Fibroblast of lung (primary cell): ENCODE data around the gene ACSS1. TPM values are rescaled to one million over a fixed set of nuclear protein-coding genes. Genes with fewer than 3 reads are reported as not detected.

ENCODE experiments used
- DNase-seq, 2 donors: peaks; one replicate each; pipeline versions ENCODE4 v3.0.0 to v3.0.0-alpha.2; 2010; ENCODE audit warnings: low read depth in 2 of 2
- H2AFZ ChIP-seq: 2 replicates; pipeline ENCODE4 v1.5.1; 2012; ENCODE audit warnings: low read length, control low read depth, inconsistent platforms
- H3K27ac ChIP-seq: 2 replicates; pipeline ENCODE4 v1.5.1; 2011; ENCODE audit warnings: low read length, control low read depth; ENCODE audit not compliant: insufficient read depth
- H3K27me3 ChIP-seq: 2 replicates; pipeline ENCODE4 v1.5.1; 2011; ENCODE audit warnings: mild to moderate bottlenecking, low read length; ENCODE audit not compliant: control insufficient read depth, insufficient read depth
- H3K36me3 ChIP-seq: 2 replicates; pipeline ENCODE4 v1.5.1; 2011; ENCODE audit warnings: low read length; ENCODE audit not compliant: control insufficient read depth, insufficient read depth
- H3K4me1 ChIP-seq: 2 replicates; pipeline ENCODE4 v1.5.1; 2011; ENCODE audit warnings: low read length; ENCODE audit not compliant: control insufficient read depth, insufficient read depth; ENCODE audit errors: extremely low read depth
- H3K4me2 ChIP-seq: 2 replicates; pipeline ENCODE4 v1.5.1; 2011; ENCODE audit warnings: low read length, control low read depth; ENCODE audit not compliant: insufficient read depth; ENCODE audit errors: extremely low read depth
- H3K4me3 ChIP-seq, 4 experiments: fragments of 200-600 bp in 1 of 4; sonication (generic) in 1 of 4; replicated peaks in 1 of 4; 2 replicates each; pipeline ENCODE4 v1.5.1; 2011 to 2016; ENCODE audit warnings: low read length in 4 of 4, low read depth in 3 of 4, mild to moderate bottlenecking in 3 of 4, control low read depth in 2 of 4, inconsistent platforms in 1 of 4, mixed read lengths in 1 of 4; ENCODE audit not compliant: insufficient read depth in 1 of 4; ENCODE audit errors: control extremely low read depth in 1 of 4
- H3K79me2 ChIP-seq: 2 replicates; pipeline ENCODE4 v1.5.1; 2012; ENCODE audit warnings: mild to moderate bottlenecking, low read length, inconsistent platforms; ENCODE audit not compliant: control insufficient read depth, insufficient read depth
- H3K9ac ChIP-seq: 2 replicates; pipeline ENCODE4 v1.5.1; 2011; ENCODE audit warnings: mild to moderate bottlenecking, low read length, control low read depth; ENCODE audit not compliant: insufficient read depth
- H3K9me3 ChIP-seq: 2 replicates; pipeline ENCODE4 v1.5.1; 2012; ENCODE audit warnings: low read depth, low read length; ENCODE audit not compliant: control insufficient read depth, insufficient read depth
- H4K20me1 ChIP-seq: 2 replicates; pipeline ENCODE4 v1.5.1; 2011; ENCODE audit warnings: low read length; ENCODE audit not compliant: control insufficient read depth, insufficient read depth; ENCODE audit errors: extremely low read depth
- CTCF ChIP-seq, 2 donors: IDR thresholded peaks in 1 of 2; conservative IDR thresholded peaks in 1 of 2; 1 replicate in 1 of 2; 2 replicates in 1 of 2; pipeline ENCODE4 v1.5.1; 2011 to 2012; ENCODE audit warnings: low read length in 2 of 2, control low read depth in 1 of 2, inconsistent platforms in 1 of 2, low read depth in 1 of 2, mild to moderate bottlenecking in 1 of 2
- EZH2 ChIP-seq: IDR thresholded peaks from 2 replicates; pipeline ENCODE4 v1.5.1; 2012; ENCODE audit warnings: low read length, control low read depth, mild to moderate bottlenecking; ENCODE audit errors: missing control alignments
- polyA plus RNA-seq, 2 donors: library from polyadenylated mRNA; depleted of rRNA in 1 of 2; stranded (reverse) in 1 of 2; unstranded in 1 of 2; fragments of >200 nt; gene quantifications; 2 replicates each; pipeline ENCODE4 v1.2.1, GENCODE V29; 2011 to 2012; ENCODE audit warnings: missing spikeins in 1 of 2
- total RNA-seq: library from RNA; depleted of rRNA; stranded (reverse); fragments of >200 nt; gene quantifications from 2 replicates; pipeline ENCODE4 v1.2.1, GENCODE V29; 2014

ACSS1 gene
- total and polyA plus RNA-seq, 2 donors (not counting 1 experiment from before 2014, with no cell fraction given) = 1.3 to 3.4 TPM

GRCh38 chr20:25025986-25026605 is 31.8 kb downstream of the ACSS1 start:
- no peaks in the 10 kb centered on the region for H3K9me3 ChIP-seq
- peaks cover 3% of the 10 kb centered on the region for H3K27me3 ChIP-seq
- H3K4me1 ChIP-seq = no peaks in the 10 kb centered on the region
- H3K4me3 ChIP-seq = no peak overlapping the region
- H3K79me2 ChIP-seq = no peaks in the 10 kb centered on the region
- H2AFZ ChIP-seq = no peak overlapping the region
- no peaks in the 10 kb centered on the region for H4K20me1 ChIP-seq
- H3K36me3 ChIP-seq = no peaks in the 10 kb centered on the region
- H3K27ac ChIP-seq = no peak overlapping the region
- no peak for DNase-seq
- no peak overlapping the region for H3K4me2 ChIP-seq
- TF ChIP-seq CTCF (conservative IDR thresholded peaks at IDR 0.05 in 1 of 2, IDR thresholded peaks at IDR 0.05 in 1 of 2; ENCODE audit: low read depth in 1 of 2, low read length in 2 of 2) = no peak
- H3K9ac ChIP-seq = no peak overlapping the region

DNA sequence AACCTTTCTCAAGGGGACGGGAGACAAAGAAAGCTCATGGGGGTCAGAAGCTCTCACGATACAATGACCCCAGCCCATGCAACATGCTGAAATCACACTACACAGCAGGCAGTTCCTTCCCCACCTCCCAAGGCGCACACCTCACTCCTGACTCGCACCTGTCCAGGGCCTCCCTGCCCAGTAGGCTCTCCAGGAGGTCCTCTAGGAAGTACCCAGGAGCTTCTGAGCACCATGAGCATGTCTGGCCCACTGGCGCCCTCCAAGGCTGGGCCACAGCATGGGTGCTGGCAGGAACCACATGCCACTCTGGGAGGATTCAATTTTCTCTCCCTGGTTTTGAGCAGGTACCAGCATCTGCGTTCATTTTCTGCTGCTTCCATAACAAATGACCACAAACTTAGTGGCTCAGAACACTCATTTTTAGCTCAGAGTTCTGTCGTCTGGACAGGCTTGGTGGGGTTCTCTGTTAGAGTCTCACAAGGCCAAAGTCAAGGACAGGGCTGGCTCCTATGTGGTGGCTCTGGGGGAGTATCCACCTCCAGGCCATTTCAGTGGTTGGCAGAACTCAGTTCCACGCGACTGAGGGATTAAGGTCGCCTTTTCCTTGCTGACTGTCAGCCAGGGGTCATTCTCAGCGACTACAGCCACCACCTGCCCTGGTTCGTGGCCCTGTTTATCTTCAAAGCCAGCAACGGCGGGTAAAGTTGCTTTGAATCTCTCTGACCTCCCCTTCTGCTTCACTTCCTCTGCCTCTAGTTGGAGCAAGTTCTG is 32.7 kb downstream of the ACSS1 start:
- no peak for TF ChIP-seq EZH2
- no peak for TF ChIP-seq CTCF (conservative IDR thresholded peaks at IDR 0.05 in 1 of 2, IDR thresholded peaks at IDR 0.05 in 1 of 2; ENCODE audit: low read depth in 1 of 2, low read length in 2 of 2)
- H3K27ac ChIP-seq = no peak overlapping the region
- no peaks in the 10 kb centered on the region for H3K9me3 ChIP-seq
- H3K9ac ChIP-seq = no peak overlapping the region
- no peak overlapping the region for H3K4me3 ChIP-seq
- H4K20me1 ChIP-seq = no peaks in the 10 kb centered on the region
- H3K36me3 ChIP-seq = no peaks in the 10 kb centered on the region
- H3K79me2 ChIP-seq = no peaks in the 10 kb centered on the region
- DNase-seq = no peak
- no peak overlapping the region for H2AFZ ChIP-seq
- H3K4me2 ChIP-seq = no peak overlapping the region
- H3K4me1 ChIP-seq = no peaks in the 10 kb centered on the region
- H3K27me3 ChIP-seq = peaks cover 3% of the 10 kb centered on the region

GRCh38 chr20:25024171-25024570 is 33.8 kb downstream of the ACSS1 start:
- DNase-seq = no peak
- Histone ChIP-seq H3K4me1 (no peaks in the 10 kb centered on the region), H3K27ac (no peak overlapping the region), H3K27me3 (peaks cover 3% of the 10 kb centered on the region), H3K4me3 (no peak overlapping the region), H3K79me2 (no peaks in the 10 kb centered on the region), H3K9ac (no peak overlapping the region), H3K36me3 (no peaks in the 10 kb centered on the region), H4K20me1 (no peaks in the 10 kb centered on the region), H2AFZ (no peak overlapping the region), H3K4me2 (no peak overlapping the region), H3K9me3 (no peaks in the 10 kb centered on the region)
- TF ChIP-seq EZH2 = no peak
- TF ChIP-seq CTCF (conservative IDR thresholded peaks at IDR 0.05 in 1 of 2, IDR thresholded peaks at IDR 0.05 in 1 of 2; ENCODE audit: low read depth in 1 of 2, low read length in 2 of 2) = no peak
